Chondrocyte (in vitro differentiated cells): ENCODE data around the gene COL3A1. TPM values are rescaled to one million over a fixed set of nuclear protein-coding genes. Genes with fewer than 3 reads are reported as not detected.

Experiments used
- DNase-seq: peaks from one replicate; pipeline ENCODE4 v3.0.0; 2021; ENCODE audit warnings: mixed read lengths, low spot score
- H3K27ac Mint-ChIP-seq: one replicate; pipeline ENCODE4 v1.8.0; 2021; ENCODE audit warnings: mild to moderate bottlenecking, moderate library complexity, mixed read lengths; ENCODE audit not compliant: unreplicated experiment
- H3K27me3 Mint-ChIP-seq: 2 replicates; pipeline ENCODE4 v1.8.0; 2021; ENCODE audit warnings: low read depth, mixed read lengths
- H3K36me3 Mint-ChIP-seq: 2 replicates; pipeline ENCODE4 v1.8.0; 2021; ENCODE audit warnings: low read depth, mixed read lengths
- H3K4me1 Mint-ChIP-seq: 2 replicates; pipeline ENCODE4 v1.8.0; 2021; ENCODE audit warnings: low read depth, mild to moderate bottlenecking, mixed read lengths
- H3K4me3 Mint-ChIP-seq: one replicate; pipeline ENCODE4 v1.8.0; 2021; ENCODE audit warnings: mild to moderate bottlenecking, moderate library complexity, mixed read lengths; ENCODE audit not compliant: unreplicated experiment
- H3K9me3 Mint-ChIP-seq: 2 replicates; pipeline ENCODE4 v1.8.0; 2021; ENCODE audit warnings: low read depth, mixed read lengths
- CTCF ChIP-seq: fragments of 200-600 bp; sonication (generic); IDR thresholded peaks from 2 replicates; pipeline ENCODE4 v1.5.0; 2021; ENCODE audit warnings: antibody characterized with exemption, mild to moderate bottlenecking, moderate library complexity
- total RNA-seq: library from RNA; stranded (reverse); gene quantifications from 3 replicates; pipeline ENCODE4 v1.2.1, GENCODE V29; 2021

COL3A1 gene
- total RNA-seq, 1 donor from 2014 or later, result 8,099 TPM

GRCh38 chr2:189008555-189009262 is 34.5 kb downstream of the COL3A1 start:
- Mint-ChIP-seq H3K36me3 (peaks cover 65% of the 10 kb centered on the region), H3K27ac (peak overlapping the region; percentile 89), H3K4me1 (peaks cover 72% of the 10 kb centered on the region), H3K4me3 (no peak overlapping the region), H3K27me3 (no peaks in the 10 kb centered on the region), H3K9me3 (no peaks in the 10 kb centered on the region)
- no peak for TF ChIP-seq CTCF
- peak; percentile 70 for DNase-seq

- no peaks in the 10 kb centered on the region for H3K9me3 Mint-ChIP-seq
- TF ChIP-seq CTCF, result no peak
- DNase-seq, result no peak
- H3K4me3 Mint-ChIP-seq, result no peak overlapping the region
- H3K27ac Mint-ChIP-seq, result peak overlapping the region; percentile 74
- H3K4me1 Mint-ChIP-seq, result peaks cover 78% of the 10 kb centered on the region
- H3K36me3 Mint-ChIP-seq, result peaks cover 54% of the 10 kb centered on the region
- H3K27me3 Mint-ChIP-seq, result no peaks in the 10 kb centered on the region
These were observed 36.4 kb downstream of the COL3A1 start for GRCh38 chr2:189010536-189010935.

GRCh38 chr2:189012351-189012750 is 38.2 kb downstream of the COL3A1 start:
- Mint-ChIP-seq H3K36me3 (peaks cover 43% of the 10 kb centered on the region), H3K27ac (peak overlapping the region; percentile 67), H3K27me3 (no peaks in the 10 kb centered on the region), H3K9me3 (no peaks in the 10 kb centered on the region), H3K4me3 (no peak overlapping the region), H3K4me1 (peaks cover 88% of the 10 kb centered on the region)
- DNase-seq, result no peak
- no peak for TF ChIP-seq CTCF

GRCh38 chr2:189013031-189013430 is 38.9 kb downstream of the COL3A1 start:
- H3K4me3 Mint-ChIP-seq, result no peak overlapping the region
- H3K36me3 Mint-ChIP-seq, result peaks cover 38% of the 10 kb centered on the region
- DNase-seq, result no peak
- no peak for TF ChIP-seq CTCF
- H3K27ac Mint-ChIP-seq, result peak overlapping the region; percentile 71
- H3K27me3 Mint-ChIP-seq, result no peaks in the 10 kb centered on the region
- H3K4me1 Mint-ChIP-seq, result peaks cover 90% of the 10 kb centered on the region
- H3K9me3 Mint-ChIP-seq, result no peaks in the 10 kb centered on the region

GRCh38 chr2:189013671-189014448 is 39.7 kb downstream of the COL3A1 start:
- peaks cover 30% of the 10 kb centered on the region for H3K36me3 Mint-ChIP-seq
- H3K27ac Mint-ChIP-seq, result peak overlapping the region; percentile 88
- H3K9me3 Mint-ChIP-seq, result no peaks in the 10 kb centered on the region
- DNase-seq, result no peak
- TF ChIP-seq CTCF, result no peak
- no peak overlapping the region for H3K4me3 Mint-ChIP-seq
- H3K27me3 Mint-ChIP-seq, result no peaks in the 10 kb centered on the region
- H3K4me1 Mint-ChIP-seq, result peaks cover 88% of the 10 kb centered on the region
